GM10248 (cell line): Measurements from ENCODE around the gene RASAL2.
"Not testable (repeated sequence)": the region's sequence is repeated elsewhere in the genome, so short reads cannot be mapped to it uniquely, and the experiment has no call there.

Experiments
- CTCF ChIA-PET: fragments of 300-600 bp; sonication (Branson Sonifier 250); formaldehyde crosslinking; extraction: SDS; loops from one replicate; lab custom pipeline; 2021; ENCODE audit warnings: antibody characterized with exemption; lab: Yijun Ruan, JAX
- POLR2A ChIA-PET: fragments of 350-650 bp; sonication (Branson Sonifier 250); formaldehyde crosslinking; extraction: SDS; loops from one replicate; lab custom pipeline; 2020; ENCODE audit warnings: antibody characterized with exemption; lab: Yijun Ruan, JAX
- DNase-seq: peaks from one replicate; pipeline ENCODE4 v3.0.0; 2012; ENCODE audit errors: extremely low spot score
- TF ChIP-seq, protein P1 (sequence below): IDR thresholded peaks from 2 replicates; pipeline ENCODE4 v1.5.1; 2012; ENCODE audit warnings: mild to moderate bottlenecking, low read depth; ENCODE audit errors: extremely low read depth, missing control alignments, control extremely low read depth

The RASAL2 gene

DNA sequence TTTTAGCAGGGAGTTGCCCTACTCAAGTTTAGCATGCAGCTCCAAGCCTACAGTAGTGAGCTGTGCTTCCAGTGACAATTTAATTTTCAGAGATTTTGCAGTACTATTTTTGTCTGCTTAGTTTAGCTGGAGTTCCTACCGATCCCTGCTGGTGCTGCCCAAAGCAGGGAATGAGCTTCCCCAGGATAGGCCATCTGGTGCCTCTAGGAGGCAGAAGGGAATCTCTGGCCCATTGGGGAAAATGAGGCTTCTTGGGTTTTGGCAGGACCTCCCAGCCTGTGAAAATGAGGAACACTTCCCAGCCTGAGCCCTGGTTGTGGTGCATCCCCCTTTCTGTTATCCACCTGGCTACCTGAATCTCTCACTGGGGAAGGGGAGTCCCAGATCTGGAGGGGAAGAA, 149.2 kb downstream of the RASAL2 start:
- ChIA-PET POLR2A (no interaction called here), CTCF (no interaction called here)
- DNase-seq: no peak
- TF ChIP-seq, protein P1, sequence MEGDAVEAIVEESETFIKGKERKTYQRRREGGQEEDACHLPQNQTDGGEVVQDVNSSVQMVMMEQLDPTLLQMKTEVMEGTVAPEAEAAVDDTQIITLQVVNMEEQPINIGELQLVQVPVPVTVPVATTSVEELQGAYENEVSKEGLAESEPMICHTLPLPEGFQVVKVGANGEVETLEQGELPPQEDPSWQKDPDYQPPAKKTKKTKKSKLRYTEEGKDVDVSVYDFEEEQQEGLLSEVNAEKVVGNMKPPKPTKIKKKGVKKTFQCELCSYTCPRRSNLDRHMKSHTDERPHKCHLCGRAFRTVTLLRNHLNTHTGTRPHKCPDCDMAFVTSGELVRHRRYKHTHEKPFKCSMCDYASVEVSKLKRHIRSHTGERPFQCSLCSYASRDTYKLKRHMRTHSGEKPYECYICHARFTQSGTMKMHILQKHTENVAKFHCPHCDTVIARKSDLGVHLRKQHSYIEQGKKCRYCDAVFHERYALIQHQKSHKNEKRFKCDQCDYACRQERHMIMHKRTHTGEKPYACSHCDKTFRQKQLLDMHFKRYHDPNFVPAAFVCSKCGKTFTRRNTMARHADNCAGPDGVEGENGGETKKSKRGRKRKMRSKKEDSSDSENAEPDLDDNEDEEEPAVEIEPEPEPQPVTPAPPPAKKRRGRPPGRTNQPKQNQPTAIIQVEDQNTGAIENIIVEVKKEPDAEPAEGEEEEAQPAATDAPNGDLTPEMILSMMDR: peak; percentile 2

DNA sequence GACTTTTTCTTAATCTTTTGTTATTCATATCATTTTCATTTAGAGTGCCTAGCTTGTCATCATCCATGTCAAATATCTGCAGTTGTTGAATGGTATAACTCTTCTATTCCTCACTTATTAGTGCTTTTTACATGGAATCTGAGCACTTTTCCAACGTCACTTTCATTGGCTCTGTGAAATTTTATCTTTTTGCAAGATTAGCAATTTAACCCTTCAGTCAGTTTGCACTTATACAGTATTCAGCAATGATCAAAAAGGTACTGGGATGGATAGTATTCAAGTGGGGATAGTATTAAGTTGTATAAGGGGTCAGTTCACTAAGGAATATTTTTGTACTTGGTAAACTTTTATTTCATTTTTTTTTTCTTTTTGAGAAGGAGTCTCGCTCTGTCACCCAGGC, 150.0 kb downstream of the RASAL2 start:
- CTCF ChIA-PET: no interaction called here
- no peak for DNase-seq
- TF ChIP-seq, protein P1: no peak
- POLR2A ChIA-PET: no interaction called here

DNA sequence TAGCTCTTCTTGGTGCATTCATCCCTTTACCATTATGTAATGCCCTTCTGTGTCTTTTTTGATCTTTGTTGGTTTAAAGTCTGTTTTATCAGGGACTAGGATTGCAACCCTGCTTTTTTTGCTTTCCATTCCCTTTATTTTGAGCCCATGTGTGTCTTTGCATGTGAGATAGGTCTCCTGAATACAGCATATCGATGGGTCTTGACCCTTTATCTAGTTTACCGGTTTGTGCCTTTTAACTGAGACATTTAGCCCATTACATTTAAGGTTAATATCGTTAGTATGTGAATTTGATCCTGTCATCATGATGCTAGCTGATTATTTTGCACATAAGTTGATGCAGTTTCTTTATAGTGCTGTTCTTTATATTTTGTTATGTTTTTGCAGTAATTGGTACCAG, 154.4 kb downstream of the RASAL2 start:
- CTCF ChIA-PET, POLR2A ChIA-PET, DNase-seq: not testable (repeated sequence)

DNA sequence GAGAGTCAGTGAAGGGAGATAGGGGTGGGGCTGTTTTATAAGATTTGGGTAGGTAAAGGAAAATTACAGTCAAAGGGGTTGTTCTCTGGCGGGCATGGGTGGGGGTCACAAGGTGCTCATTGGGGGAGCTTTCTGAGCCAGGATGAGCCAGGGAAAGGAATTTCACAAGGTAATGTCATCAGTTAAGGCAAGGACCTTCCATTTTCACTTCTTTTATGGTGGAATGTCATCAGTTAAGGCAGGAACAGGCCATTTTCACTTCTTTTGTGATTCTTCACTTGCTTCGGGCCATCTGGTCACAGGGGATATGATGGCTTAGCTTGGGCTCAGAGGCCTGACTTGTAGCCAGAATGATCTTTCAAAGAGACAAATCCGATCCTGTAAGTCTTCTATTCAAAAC, 159.7 kb downstream of the RASAL2 start:
- POLR2A ChIA-PET, DNase-seq: not testable (repeated sequence)
- CTCF ChIA-PET: interaction anchor here (0.7 to 2.1 kb wide), 2 partner anchors 12 to 22 kb away, joined by 3 to 5 read pairs; no protein-coding TSS in a partner anchor

DNA sequence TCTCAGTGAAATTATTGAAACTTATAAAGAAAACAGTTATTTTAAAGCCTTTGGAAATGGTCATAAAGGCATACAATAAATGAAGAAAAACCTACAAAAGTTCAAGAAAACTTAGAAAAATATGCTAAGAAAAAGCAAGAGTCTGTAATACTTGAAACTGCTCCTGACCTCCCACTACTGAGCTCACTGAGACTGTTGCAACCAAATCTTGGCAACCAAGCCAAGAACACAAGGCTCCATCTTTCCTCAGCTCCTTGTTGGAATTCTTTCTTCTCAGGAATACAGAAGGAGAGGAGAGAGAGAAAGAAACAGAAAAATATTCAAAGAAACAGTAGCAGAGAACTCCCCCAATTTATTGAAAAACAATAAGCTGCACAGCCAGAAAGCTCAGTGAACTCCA, 160.5 kb downstream of the RASAL2 start:
- POLR2A ChIA-PET: no interaction called here
- no peak for DNase-seq
- TF ChIP-seq, protein P1: no peak
- CTCF ChIA-PET: interaction anchor here (0.9 to 2.1 kb wide), 2 partner anchors 13 to 50 kb away, joined by 3 to 5 read pairs; no protein-coding TSS in a partner anchor

DNA sequence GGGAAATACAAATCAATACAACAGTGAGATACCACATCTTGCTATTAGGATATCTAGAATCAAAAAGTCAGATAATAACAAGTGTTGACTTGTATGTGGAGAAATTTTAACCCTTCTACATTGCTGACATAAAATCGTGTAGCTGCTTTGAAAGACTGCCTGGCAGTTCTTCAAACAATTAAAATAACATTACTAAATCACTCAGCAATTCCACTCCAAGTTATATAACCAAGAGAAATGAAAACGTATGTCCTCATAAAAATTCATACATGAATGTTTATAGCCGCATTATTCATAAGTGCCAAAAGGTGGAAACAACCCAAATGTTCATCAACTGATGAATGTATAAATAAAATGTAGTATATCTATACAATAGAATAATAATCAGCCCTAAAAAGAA, 164.6 kb downstream of the RASAL2 start:
- ChIA-PET CTCF (no interaction called here), POLR2A (no interaction called here)
- TF ChIP-seq, protein P1: no peak
- no peak for DNase-seq

DNA sequence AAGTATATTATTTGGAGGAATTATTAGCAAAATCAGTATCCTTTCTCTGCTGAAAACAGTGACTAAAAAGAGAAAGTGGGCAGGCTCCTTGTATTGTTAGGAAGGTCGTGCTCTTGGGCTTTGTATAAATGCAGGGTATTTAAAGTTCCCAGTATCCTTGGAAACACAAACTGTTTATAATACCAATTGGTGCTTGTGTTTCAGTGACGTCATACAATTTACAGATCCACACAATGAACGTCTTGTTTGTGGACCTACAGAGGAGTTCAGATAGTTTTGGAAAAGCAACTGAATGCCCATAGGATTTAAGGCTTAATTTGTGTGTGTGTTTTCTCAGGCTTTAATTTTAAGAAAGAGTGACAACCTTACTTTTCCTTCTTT, 168.2 kb downstream of the RASAL2 start:
- CTCF ChIA-PET: no interaction called here
- TF ChIP-seq, protein P1: no peak
- POLR2A ChIA-PET: no interaction called here
- DNase-seq: no peak

DNA sequence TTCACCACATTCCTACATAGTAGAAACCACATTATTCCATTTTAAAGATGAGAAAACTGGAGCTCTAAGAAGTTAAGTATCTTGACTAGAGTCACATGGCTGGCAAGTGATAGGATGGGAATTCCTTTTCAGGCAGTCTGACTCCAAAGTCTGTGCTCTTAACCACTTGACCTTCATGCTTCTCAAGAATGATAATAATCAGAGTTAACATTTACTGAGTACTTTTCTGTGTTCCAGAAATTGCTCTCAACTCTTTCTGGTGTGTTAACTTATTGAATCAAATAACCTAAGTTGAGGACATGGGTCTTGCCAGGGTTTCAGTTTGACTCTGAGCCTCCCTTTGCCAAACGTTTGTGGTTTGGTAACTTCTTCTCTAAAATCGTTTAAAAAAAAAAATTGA, 169.4 kb downstream of the RASAL2 start:
- CTCF ChIA-PET: no interaction called here
- POLR2A ChIA-PET: no interaction called here
- DNase-seq: no peak
- TF ChIP-seq, protein P1: no peak
